HG02938 (cell line): Measurements from ENCODE around the gene DLX5.
A peak's percentile ranks its signal among the peaks of the same experiment; 100 is the strongest.

Source experiments
- ATAC-seq: cut with Tn5 transposase; IDR thresholded peaks from one replicate; pipeline ENCODE4 v1.9.1; 2021; ENCODE audit warnings: mild to moderate bottlenecking, moderate library complexity; ENCODE audit not compliant: unreplicated experiment

Gene DLX5

DNA sequence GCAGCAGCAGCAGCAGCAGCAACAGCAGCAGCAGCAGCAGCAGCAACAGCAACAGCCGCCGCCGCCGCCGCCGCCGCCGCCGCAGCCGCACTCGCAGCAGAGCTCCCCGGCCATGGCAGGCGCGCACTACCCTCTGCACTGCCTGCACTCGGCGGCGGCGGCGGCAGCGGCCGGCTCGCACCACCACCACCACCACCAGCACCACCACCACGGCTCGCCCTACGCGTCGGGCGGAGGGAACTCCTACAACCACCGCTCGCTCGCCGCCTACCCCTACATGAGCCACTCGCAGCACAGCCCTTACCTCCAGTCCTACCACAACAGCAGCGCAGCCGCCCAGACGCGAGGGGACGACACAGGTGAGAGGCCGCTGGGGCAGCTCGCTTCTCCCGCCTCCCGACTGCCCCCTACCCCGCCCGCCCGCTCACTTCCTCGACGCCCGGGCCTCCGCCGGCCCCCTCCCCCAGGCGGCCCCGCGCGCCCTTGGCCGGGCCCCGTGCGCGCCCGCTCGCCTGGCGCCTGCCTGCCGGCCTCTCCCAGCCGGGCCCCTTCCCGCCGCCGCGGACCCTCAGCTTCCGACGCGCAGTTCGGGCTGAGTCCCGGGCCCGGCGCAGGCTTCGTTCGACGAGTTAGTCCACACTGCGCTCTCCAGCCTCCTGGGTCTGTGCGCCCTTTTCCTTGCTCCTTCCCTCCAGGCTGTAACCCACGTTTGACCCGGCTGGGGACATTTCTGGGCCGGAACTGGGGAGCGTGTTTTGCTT, 18.4 kb downstream of the DLX5 start:
- peak; percentile 57 for ATAC-seq

DNA sequence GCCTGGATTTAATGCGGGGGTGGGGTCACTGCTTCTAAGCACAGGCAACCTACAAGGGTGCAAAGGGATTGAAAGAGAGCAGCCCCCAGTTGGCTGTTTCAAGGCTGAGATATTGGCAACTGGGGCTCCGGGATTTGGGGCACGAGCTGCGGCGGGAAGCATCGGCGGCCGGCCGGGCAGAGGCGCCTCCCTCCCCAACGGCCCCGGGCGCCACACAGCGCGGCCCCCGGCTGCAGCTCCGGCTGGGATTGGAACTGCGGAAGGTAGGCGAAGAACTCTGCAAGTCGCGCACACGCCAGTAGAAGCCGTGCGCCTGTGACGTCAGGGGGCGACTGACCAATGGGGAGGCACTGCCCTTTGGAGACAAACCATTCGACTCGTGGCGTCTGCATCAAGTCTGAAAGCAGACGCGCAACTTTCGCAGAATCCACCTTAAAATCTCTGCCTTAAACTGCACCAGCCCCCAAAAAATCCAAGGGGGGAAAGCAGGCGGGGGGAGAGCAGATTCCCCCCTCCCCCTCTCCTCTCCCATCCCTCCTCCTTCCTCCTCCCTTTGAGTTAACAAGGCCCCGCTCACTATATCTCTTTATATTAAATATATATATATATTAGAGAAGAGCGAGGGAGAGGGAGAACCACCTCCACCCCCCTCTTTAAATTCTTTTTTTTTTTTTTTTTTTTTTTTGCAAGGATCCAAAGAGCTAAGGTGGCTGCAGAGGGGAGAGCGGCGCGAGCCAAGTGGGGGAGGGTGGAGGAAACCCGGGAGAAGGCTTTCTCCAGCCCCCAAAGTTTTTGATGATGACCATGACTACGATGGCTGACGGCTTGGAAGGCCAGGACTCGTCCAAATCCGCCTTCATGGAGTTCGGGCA, 19.2 kb downstream of the DLX5 start, which contains the start of gene DLX6:
Gene DLX6 (plus strand): TSS at position 371 of the 872 bp plus-strand sequence. CDS start 425 bp downstream, at position 796.
- ATAC-seq: peak; percentile 51

DNA sequence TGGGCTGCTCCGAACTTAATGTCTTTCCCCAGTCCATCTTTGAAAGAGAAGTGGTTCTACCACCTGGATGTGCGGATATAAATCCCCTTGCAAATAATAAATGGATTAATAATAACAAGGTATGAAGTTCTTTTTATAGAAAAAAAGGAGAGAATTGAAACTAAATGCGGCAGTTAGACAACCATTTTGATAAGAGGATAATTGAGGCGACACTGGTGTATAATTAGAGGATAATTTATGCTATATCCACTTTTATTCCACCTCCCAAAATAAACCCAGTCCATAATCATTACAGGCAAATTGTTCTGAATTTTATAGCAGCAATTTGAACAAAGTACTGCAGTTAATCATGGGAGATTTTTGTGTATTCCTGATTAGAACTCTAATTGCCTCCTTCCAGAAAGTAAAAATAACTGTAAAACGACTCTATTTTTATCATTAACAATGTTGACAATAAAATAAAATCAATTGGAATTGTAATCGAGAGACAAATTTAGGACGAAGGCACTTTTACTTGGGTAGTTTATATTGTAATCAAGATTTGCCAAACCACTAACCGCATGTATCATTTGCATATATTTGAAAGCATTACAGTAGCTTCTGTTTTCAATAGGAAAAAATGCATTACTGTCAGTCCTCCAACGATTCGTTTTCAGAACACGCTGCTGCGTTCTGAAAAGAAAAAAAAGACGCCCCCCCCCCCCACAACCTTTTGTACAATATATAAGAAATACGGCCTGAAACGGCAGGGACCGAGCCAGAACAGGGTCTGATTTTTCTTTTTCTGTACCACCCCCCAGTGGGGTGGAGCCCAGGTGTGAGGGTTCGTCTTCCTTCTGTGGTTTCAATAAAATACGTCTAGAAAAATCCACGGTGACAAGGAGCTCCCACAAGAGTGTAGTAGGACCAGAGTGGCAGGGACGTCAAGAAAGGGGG, 20.1 kb downstream of the DLX5 start:
- ATAC-seq: no peak

DNA sequence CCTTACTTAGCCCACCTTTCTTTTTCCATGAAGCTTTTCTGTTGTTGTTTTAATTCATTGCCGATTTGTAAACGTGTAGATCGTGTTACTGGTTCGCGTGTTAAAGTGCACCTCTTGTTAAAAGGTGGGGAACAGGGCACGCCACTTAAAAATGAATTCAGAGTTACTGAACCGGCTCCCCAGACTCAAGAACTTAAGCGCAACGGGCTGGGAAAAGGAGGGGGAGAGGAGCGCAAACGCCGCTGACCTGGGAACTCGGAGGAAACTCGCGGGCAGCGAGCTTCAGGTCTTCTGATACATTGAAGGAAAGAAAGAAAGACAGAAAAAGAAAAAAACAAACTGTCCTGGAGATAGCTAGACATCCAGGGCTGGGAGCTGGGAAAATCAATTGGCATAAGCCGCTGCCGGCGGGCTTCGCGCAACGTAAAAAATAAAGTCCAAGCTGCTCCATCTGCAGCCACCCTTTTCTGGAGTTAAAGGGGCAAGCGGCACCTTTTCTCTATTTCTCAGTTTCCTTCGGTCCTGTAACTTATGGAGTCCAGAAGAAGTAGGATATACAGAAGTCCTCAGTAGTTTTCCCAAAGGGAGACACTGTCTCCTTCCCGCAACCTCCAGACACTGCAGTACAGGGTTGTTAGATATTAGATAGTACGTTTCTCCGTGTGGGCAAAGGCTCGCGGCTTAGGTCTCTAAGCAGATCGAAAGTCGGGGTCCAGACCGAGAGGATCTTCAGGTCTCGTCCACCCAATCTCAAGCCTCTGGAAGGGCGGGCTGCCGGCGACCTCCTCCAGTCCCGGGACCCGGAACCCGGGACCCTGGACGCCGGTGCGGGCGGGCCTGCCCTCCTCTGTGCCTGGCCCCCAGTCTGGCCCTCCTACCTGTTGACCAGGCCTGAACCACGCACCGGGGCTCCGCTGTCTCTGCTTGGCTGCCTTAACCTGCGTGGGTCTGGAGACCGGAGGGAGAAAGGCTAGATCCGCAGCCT, 21.1 kb downstream of the DLX5 start:
- no peak for ATAC-seq

DNA sequence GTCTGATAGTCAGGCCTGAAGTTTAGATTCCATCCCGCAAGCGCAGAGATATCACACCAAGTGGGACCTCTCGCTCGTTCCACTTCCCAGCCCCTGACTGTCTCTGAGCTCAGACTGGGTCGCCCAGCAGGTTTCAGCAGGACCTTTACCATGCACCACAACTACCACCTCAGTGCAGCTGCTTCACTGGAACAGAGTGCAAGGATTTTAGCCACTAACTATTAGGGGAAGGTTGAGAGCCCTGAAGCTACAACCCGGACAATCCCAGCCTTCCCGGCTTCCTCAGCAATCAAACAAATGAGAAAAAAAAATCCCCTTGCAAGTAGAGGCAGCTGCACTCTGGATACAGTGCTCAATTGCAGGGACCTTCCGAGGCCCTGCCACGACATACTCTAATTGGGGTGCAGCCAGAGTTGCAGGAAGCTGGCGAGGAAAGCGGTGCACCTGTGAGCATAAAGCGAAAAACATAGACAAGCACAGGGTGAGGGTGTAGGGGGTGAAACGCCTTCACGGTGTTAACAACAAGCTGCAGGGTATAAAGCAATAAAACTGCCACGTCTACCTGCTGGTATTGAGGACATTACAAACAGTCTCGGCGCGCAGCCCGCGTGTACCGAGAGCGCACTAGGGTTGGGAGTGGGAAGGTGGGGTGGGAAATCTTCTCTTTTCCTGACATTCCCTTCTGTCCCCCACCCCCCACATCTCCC, 21.9 kb downstream of the DLX5 start:
- ATAC-seq: no peak

DNA sequence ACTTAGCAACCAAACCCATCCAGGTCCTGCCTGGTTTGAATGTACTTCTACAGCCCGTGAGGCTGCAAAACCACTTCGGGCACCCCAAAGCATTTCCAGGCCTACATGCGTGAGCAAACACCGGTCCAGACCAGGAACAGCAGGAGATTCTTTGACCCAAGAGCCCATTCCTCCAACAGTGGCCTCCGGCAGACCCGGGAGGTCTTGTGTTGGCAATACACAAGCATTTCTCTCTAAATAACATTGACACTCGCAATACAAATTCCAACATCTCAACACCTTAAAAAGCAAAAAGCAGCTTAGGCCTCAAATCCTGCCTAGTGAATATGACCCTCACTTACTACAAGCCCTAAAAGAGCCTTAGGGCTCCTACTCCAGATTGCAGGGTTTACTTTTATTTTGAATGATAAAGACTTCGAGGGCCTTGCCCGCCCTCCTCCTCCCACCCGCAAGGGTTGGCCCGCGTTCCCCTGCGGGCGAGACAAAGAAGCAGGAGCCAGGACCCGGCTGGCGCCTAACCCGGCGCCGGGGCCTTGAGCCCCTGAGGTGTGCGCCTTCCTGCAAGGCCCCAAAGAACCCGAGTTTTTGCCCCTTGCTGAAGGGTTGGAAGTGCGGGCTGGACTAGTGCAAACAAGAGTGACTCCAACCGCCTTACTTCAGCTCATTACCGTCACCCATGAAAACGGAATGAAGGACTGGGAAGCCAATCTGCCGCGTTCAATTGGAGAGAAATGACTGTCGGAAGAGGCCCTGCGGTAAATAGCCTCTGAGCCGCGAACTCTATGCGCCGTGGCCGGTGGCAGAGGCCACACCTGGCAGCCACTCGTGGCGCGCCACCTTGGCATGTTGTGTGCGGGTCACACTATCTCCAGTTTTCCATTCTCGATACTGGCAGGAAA, 22.7 kb downstream of the DLX5 start:
- no peak for ATAC-seq

DNA sequence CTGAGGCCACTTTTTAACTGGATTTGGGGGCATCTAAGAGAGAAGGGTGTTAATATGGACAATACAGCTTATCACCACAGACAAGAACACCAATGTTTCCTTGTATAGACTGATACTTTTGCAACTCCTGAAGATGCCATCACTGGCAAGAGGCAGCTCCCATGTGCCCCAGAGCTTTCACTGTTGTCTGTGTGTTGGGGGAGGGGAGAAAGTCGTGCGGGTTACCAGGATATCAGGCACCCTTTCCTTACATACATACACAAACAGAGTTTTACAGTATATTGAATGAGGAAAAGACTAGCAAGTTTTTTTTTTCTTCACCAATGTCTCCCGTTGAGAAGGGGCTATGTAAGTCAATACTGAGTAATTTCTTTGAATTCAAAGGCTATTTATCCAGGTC, 23.4 kb downstream of the DLX5 start:
- ATAC-seq: no peak

DNA sequence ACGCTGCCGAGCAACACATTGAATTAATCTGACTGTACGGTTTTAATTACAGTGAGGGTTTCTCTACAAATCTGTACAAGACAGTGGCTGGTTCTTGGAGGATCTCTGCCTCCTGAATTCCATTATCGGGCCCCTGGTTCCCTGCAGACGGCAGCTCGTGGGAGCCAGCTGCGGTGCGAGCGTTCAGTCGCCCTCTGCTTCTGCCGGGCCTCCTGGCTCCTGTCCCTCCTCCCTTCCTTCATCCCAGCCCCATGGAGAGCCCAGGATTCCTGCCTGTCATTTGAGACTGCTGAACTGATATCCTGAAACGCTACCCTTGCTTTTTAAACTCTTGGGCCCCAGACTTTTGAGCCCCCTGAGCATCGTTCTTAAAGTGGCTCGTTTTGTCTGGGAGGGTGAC, 25.9 kb downstream of the DLX5 start:
- no peak for ATAC-seq

DNA sequence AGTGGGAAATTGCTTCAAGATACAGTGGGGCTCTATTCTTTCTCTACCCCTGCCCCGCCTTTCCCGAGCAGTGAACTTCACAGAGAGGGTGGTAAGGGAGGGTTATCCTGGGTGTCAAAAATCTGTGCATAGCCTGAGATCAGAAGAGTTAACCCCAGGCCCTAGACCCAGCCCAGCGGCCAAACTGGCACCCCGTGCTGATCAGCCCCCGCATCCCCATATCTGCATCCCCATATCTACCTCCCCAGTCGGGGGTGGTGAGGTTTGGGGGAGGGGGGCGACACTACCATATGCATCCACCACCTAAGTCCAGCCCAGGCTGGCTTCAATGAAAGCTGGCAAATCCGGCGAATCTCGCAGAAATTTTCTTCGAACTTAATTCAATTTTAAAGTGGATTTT, 26.3 kb downstream of the DLX5 start:
- no peak for ATAC-seq

DNA sequence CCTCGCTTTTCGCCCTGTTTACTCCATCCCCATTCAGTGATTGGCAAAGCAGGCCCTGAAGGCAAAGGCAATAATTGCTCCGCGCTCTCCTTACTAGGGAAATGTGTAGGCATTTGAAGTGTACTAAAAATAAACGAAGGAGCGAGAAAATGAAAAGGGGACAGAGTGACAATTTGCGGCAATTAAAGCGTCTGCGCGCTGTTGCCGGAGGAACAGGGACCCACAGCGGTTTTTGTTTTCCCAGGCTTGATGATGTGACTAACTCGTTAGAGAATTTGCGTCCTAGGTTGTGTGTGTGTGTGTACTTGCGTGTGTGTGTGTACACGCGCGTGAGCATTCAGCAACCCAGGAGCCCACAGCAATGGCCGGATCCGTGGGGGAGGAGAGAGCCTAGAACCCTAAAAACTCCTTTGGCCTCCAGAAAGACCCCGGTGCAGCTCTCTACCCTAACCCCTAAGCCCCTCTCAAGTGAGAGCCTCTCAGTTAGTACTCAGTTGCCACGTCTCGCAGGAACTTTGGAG, 27.1 kb downstream of the DLX5 start:
- no peak for ATAC-seq

DNA sequence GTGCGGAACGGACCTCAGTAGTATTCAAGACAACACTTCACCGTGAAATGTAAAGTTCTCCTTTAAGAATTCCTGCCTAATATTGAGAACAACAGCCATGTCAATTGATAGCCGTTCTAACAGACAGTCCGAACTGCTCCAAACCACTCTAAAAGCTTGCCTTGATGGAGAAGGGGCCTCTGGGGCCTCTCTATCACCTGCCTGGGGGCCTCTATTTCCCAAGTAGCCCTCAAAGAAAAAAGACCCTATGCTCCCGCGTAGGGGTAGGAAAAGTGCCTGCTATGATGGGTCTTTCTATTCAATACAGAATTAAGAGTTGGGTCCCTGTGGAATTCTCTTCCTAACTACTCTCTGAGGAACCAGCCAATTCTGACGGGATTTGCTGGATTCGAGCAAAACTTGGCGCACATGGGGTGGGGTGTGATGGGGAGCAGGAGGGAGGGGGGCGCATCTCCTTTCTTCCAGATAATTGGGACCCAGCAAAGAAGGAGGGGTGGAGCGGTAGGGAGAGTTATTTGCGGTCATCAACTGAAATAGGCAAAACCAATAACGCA, 27.6 kb downstream of the DLX5 start:
- ATAC-seq: no peak

DNA sequence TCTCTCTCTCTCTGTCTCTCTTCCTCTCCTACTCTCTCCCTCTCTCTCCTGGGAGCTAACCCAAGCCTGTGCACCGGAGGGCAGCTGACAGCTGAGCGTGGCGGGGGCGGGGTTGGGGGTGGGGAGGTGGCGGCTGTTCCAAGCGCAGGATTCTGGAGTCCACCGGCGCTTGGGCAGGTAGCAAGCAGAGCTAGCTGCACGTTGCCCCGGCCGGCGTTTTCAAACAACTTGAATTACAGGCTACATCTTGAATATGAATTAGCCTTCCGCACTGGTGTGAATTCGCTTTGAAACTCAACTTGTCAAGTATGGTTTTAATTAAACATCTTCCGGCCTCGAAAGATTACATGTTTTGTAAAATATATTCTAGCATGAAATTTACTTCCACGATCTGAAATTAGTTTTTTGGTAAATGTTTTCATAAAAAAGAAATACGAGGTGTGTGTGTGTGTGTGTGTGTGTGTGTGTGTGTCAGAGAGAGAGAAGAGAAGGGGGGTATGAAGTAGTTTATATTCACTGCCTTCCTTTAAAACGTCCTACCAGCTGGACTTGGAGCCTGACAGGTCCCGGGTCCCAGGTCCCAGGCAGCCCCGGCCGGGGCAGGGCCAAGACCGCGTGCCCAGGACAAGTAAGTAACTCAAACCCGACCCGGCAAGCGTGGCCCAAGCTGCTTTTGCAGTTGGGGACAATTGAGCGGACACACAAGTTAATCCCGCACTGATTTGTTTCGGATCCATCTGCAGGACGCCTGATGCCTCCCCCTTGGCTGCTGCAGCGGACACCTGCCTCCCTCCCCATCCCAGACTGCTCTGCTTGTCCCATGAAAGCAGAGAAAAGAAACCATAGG, 28.3 kb downstream of the DLX5 start:
- ATAC-seq: no peak

DNA sequence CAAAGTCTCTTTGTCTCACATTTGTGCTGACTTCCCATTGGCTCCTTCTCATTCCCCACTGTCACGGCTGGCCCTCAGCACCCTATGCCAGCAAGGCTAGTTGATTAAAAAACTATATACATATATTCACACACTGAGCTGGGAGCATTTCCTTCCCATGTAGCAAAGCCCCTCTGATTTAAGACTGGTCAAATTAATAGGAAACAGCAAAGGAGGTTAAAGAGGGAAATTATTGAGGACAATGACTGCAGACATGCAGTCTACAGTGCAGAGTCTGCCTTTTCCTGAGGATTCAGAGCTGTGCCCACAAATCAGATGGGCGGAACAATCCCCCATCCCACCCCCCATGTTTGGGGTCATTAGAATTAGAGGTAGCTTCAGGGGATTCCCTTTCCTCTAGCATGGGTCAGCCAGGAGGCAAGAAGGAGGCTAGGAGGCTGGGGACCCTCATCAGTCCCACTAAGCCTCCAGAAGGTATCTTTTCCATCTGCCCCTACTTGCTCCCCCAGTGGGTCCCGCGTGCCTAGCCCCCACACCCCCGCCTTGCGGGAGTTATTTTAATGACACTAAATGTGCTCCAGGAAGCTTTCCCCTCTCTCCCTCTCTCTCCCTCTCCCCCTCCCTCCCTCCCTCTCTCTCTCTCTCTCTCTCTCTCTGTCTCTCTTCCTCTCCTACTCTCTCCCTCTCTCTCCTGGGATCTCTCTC, 29.1 kb downstream of the DLX5 start:
- no peak for ATAC-seq

DNA sequence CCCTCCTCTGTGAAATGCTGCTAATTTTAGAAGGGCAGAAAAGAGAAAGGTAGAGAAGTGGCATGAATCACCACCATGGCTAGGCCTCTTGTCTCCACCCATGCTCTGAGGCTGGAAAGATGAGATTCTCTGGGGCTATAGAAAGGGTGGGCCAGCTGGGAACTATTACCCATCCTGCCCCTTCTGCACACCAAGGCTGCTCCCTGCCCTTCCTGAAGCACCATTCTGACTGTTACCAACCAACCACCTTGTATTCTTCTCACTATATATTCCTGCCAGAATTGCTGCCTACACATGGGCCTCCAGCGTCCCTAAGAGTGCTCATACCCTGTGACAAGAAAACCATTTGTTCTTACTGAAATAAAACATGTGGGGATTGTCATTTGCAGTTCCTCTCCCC, 30.7 kb downstream of the DLX5 start:
- no peak for ATAC-seq

DNA sequence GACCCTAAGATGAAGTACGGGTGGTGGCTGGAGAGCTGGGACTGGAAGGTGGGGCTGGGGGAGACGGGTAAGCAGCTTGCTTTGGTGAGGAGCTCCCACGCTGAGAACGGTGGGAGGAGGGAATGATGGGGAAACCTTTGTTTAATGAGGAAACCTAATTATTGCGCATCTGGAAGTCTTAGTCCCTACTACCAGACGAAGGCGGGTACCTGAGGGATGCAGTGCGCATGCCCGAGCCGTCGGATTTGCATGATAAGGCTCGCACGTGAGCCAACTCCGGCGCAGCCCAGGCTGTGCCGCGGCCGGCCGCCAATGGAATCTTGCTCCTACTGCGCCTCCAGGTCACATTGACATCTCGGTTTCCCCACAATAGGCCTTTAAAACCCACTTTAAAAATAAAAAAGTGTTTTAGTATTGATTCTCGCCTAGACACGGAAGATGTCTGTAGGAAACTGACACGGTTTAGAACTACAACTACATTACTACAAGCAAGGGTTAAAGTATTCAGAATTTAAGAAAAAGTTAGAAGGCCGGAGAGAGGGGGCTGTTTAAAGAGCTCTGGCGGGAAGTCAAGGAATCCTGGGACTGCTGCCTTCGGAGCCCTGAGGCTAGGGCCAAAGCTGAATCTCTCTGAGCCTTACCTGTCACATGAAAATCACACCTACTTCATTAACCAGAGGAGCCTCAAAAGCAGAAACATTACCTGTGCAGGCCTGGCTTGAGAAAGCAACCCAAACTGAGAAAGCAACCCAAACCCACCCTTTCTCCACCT, 31.4 kb downstream of the DLX5 start:
- ATAC-seq: no peak
